SU-DHL-6 (cell line): ENCODE data around the gene LIMCH1.

Experiments used
- H2AFZ ChIP-seq: fragments of 200-600 bp; sonication (generic); 2 replicates; pipeline ENCODE4 v1.6.1; 2014; ENCODE audit warnings: low read depth, mild to moderate bottlenecking, moderate library complexity, mixed read lengths, antibody characterized with exemption, low read length; ENCODE audit not compliant: severe bottlenecking
- H3F3A ChIP-seq: fragments of 200-600 bp; shearing (Covaris generic); 2 replicates; pipeline ENCODE4 v1.6.0; 2016; ENCODE audit warnings: antibody characterized with exemption, mild to moderate bottlenecking; ENCODE audit not compliant: insufficient read depth
- H3K27ac ChIP-seq: fragments of 200-600 bp; sonication (generic); 2 replicates; pipeline ENCODE4 v1.5.1; 2016; ENCODE audit warnings: low read depth, mild to moderate bottlenecking, low read length, moderate library complexity, mixed read lengths
- H3K27me3 ChIP-seq: fragments of 200-600 bp; sonication (generic), shearing (Covaris generic); 2 replicates; pipeline ENCODE4 v1.6.0; 2014; ENCODE audit warnings: mild to moderate bottlenecking, low read length
- H3K36me3 ChIP-seq: fragments of 200-600 bp; sonication (generic); 2 replicates; pipeline ENCODE4 v1.6.1; 2014; ENCODE audit warnings: mild to moderate bottlenecking, low read length, mixed read lengths
- H3K4me2 ChIP-seq: fragments of 300-600, 200-600 bp; shearing (Covaris generic), sonication (generic); 2 replicates; pipeline ENCODE4 v1.6.0; 2014; ENCODE audit warnings: low read length, low read depth, mild to moderate bottlenecking; ENCODE audit not compliant: poor library complexity, severe bottlenecking
- H3K4me3 ChIP-seq: fragments of 200-600 bp; sonication (generic); 2 replicates; pipeline ENCODE4 v1.5.1; 2014; ENCODE audit warnings: antibody characterized with exemption, low read length, mild to moderate bottlenecking, mixed read lengths; ENCODE audit not compliant: insufficient read depth, poor library complexity, severe bottlenecking
- H3K79me2 ChIP-seq: fragments of 200-600 bp; sonication (generic); 2 replicates; pipeline ENCODE4 v1.6.1; 2014; ENCODE audit warnings: mild to moderate bottlenecking, low read length, moderate library complexity; ENCODE audit not compliant: insufficient read depth
- H3K9ac ChIP-seq: fragments of 200-600 bp; sonication (generic); 2 replicates; pipeline ENCODE4 v1.7.0; 2014; ENCODE audit warnings: mild to moderate bottlenecking, low read length
- H3K9me2 ChIP-seq: fragments of 200-600 bp; sonication (generic); replicated peaks from 2 replicates; pipeline ENCODE4 v1.6.1; 2014; ENCODE audit warnings: low read length; ENCODE audit not compliant: insufficient read depth
- H3K9me3 ChIP-seq: fragments of 200-600 bp; sonication (generic); 2 replicates; pipeline ENCODE4 v1.6.1; 2014; ENCODE audit warnings: low read length, mixed read lengths; ENCODE audit not compliant: insufficient read depth
- H4K20me1 ChIP-seq: fragments of 200-600 bp; sonication (generic); 2 replicates; pipeline ENCODE4 v1.6.1; 2014; ENCODE audit warnings: low read depth, mild to moderate bottlenecking, antibody characterized with exemption, low read length, moderate library complexity, mixed read lengths
- CTCF ChIP-seq: fragments of 200-600 bp; sonication (generic); IDR thresholded peaks from one replicate; pipeline ENCODE4 v1.5.1; 2017; ENCODE audit warnings: antibody characterized with exemption, mild to moderate bottlenecking, low read length, moderate library complexity; ENCODE audit not compliant: insufficient read depth, poor library complexity, severe bottlenecking
- EZH2phosphoT487 ChIP-seq: fragments of 200-600 bp; sonication (generic), shearing (Covaris generic); conservative IDR thresholded peaks from 2 replicates; pipeline ENCODE4 v1.6.1; 2018; ENCODE audit warnings: mild to moderate bottlenecking, antibody characterized with exemption, low read length, moderate library complexity, mixed read lengths

Gene LIMCH1

GRCh38 chr4:41610474-41610873 lies 72.5 kb downstream of the LIMCH1 start:
- Histone ChIP-seq H3K9me3 (no peaks in the 10 kb centered on the region), H2AFZ (no peak overlapping the region), H3K27me3 (no peaks in the 10 kb centered on the region), H3K4me2 (no peak overlapping the region), H3K79me2 (no peaks in the 10 kb centered on the region), H3K27ac (no peak overlapping the region), H3K9me2 (no peaks in the 10 kb centered on the region), H3K4me3 (no peak overlapping the region), H3K9ac (no peak overlapping the region), H3F3A (no peaks in the 10 kb centered on the region), H3K36me3 (no peaks in the 10 kb centered on the region), H4K20me1 (no peaks in the 10 kb centered on the region)
- no peak for TF ChIP-seq CTCF
- TF ChIP-seq EZH2phosphoT487: no peak

GRCh38 chr4:41611124-41611838 lies 73.3 kb downstream of the LIMCH1 start:
- Histone ChIP-seq H3K27ac (no peak overlapping the region), H2AFZ (no peak overlapping the region), H3K79me2 (no peaks in the 10 kb centered on the region), H3K9ac (no peak overlapping the region), H3K4me3 (no peak overlapping the region), H3F3A (no peaks in the 10 kb centered on the region), H3K9me3 (no peaks in the 10 kb centered on the region), H3K9me2 (no peaks in the 10 kb centered on the region), H3K4me2 (no peak overlapping the region), H3K27me3 (no peaks in the 10 kb centered on the region), H4K20me1 (no peaks in the 10 kb centered on the region), H3K36me3 (no peaks in the 10 kb centered on the region)
- no peak for TF ChIP-seq EZH2phosphoT487
- no peak for TF ChIP-seq CTCF

GRCh38 chr4:41611881-41612871 lies 74.2 kb downstream of the LIMCH1 start:
- Histone ChIP-seq H3K79me2 (no peaks in the 10 kb centered on the region), H3F3A (no peaks in the 10 kb centered on the region), H3K4me2 (no peak overlapping the region), H2AFZ (no peak overlapping the region), H3K27me3 (no peaks in the 10 kb centered on the region), H3K9me2 (no peaks in the 10 kb centered on the region), H3K36me3 (no peaks in the 10 kb centered on the region), H3K4me3 (no peak overlapping the region), H3K9ac (no peak overlapping the region), H3K27ac (no peak overlapping the region), H4K20me1 (no peaks in the 10 kb centered on the region), H3K9me3 (no peaks in the 10 kb centered on the region)
- no peak for TF ChIP-seq EZH2phosphoT487
- TF ChIP-seq CTCF: no peak
